Measurements from ENCODE around the gene CHST13.

DNA sequence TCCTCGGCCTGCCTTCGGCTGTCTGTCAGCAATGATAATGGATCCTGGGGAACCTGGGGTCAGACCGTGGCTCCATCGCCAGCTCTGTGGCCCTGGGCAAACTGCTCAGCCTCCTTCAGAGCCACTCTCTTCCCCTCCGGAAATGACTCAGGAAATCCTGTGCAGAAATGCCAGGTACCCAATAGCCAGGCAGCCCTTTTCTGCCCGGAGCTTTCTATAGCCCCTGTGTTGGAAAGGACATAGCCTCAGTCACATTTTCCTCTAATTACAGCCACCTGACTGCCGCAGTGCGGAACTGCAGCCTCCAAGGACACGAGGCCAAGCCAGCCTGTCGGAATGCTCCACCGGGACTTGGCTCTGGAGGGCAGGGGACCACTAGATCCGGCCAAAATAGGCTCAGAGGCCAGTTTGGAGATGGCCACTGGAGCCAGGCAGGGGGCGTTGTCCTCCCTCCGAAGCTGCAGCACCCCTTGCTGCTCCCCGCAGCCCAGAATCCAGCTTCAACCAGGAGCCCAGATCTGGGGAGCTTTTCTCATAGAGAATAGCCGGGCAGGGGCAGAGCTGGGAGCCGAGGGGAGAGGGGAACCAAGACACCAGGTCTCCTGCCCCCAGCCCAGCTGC lies 36.7 kb upstream of the CHST13 start:
- TF ChIP-seq POLR2A (IDR thresholded peaks at IDR 0.05): no peak
- TF ChIP-seq, protein P1, sequence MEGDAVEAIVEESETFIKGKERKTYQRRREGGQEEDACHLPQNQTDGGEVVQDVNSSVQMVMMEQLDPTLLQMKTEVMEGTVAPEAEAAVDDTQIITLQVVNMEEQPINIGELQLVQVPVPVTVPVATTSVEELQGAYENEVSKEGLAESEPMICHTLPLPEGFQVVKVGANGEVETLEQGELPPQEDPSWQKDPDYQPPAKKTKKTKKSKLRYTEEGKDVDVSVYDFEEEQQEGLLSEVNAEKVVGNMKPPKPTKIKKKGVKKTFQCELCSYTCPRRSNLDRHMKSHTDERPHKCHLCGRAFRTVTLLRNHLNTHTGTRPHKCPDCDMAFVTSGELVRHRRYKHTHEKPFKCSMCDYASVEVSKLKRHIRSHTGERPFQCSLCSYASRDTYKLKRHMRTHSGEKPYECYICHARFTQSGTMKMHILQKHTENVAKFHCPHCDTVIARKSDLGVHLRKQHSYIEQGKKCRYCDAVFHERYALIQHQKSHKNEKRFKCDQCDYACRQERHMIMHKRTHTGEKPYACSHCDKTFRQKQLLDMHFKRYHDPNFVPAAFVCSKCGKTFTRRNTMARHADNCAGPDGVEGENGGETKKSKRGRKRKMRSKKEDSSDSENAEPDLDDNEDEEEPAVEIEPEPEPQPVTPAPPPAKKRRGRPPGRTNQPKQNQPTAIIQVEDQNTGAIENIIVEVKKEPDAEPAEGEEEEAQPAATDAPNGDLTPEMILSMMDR (IDR thresholded peaks at IDR 0.05): no peak

Data from lower leg skin (tissue), 3 donors.